Hepatocyte (in vitro differentiated cells): ENCODE measurements around the gene HSPB9. TPM values are rescaled to one million over a fixed set of nuclear protein-coding genes. Genes with fewer than 3 reads are reported as not detected.

ENCODE experiments used
- DNase-seq: peaks from one replicate; pipeline ENCODE4 v3.0.0-alpha.2; 2016; ENCODE audit warnings: low spot score
- H2AFZ ChIP-seq: fragments of 200-600 bp; sonication (generic); 2 replicates; pipeline ENCODE4 v1.6.0; 2016; ENCODE audit warnings: antibody characterized with exemption, mild to moderate bottlenecking
- H3K27ac ChIP-seq: fragments of 200-600 bp; sonication (generic); 2 replicates; pipeline ENCODE4 v1.5.1; 2016; ENCODE audit warnings: mild to moderate bottlenecking
- H3K27me3 ChIP-seq: fragments of 200-600 bp; sonication (generic); 2 replicates; pipeline ENCODE4 v1.6.1; 2016
- H3K36me3 ChIP-seq: fragments of 200-600 bp; sonication (generic); replicated peaks from 2 replicates; pipeline ENCODE4 v1.5.1; 2016; ENCODE audit warnings: low read depth; ENCODE audit not compliant: insufficient read depth
- H3K4me1 ChIP-seq: fragments of 200-600 bp; sonication (generic); 2 replicates; pipeline ENCODE4 v1.5.1; 2016; ENCODE audit warnings: mild to moderate bottlenecking, moderate library complexity; ENCODE audit not compliant: insufficient read depth
- H3K4me2 ChIP-seq: fragments of 200-600 bp; sonication (generic); 2 replicates; pipeline ENCODE4 v1.6.0; 2016
- H3K4me3 ChIP-seq: fragments of 200-600 bp; sonication (generic); 2 replicates; pipeline ENCODE4 v1.5.1; 2016; ENCODE audit warnings: mild to moderate bottlenecking
- H3K79me2 ChIP-seq: fragments of 200-600 bp; sonication (generic); 2 replicates; pipeline ENCODE4 v1.6.0; 2017; ENCODE audit warnings: mild to moderate bottlenecking
- H3K9me2 ChIP-seq: fragments of 200-600 bp; sonication (generic); replicated peaks from 2 replicates; pipeline ENCODE4 v1.6.0; 2017; ENCODE audit warnings: mild to moderate bottlenecking; ENCODE audit not compliant: insufficient read depth
- H3K9me3 ChIP-seq: fragments of 200-600 bp; sonication (generic); 2 replicates; pipeline ENCODE4 v1.5.1; 2016; ENCODE audit warnings: low read depth, mild to moderate bottlenecking
- H4K20me1 ChIP-seq: fragments of 200-600 bp; sonication (generic); 2 replicates; pipeline ENCODE4 v1.6.0; 2016; ENCODE audit warnings: mild to moderate bottlenecking; ENCODE audit not compliant: insufficient read depth, poor library complexity, severe bottlenecking
- CTCF ChIP-seq: fragments of 200-600 bp; sonication (generic); IDR thresholded peaks from 2 replicates; pipeline ENCODE4 v1.5.1; 2016; ENCODE audit warnings: antibody characterized with exemption, mild to moderate bottlenecking; ENCODE audit not compliant: poor library complexity
- EZH2 ChIP-seq: fragments of 200-600 bp; sonication (generic); IDR thresholded peaks from 2 replicates; pipeline ENCODE4 v1.6.1; 2016; ENCODE audit warnings: antibody characterized with exemption, mild to moderate bottlenecking, borderline replicate concordance
- EZH2phosphoT487 ChIP-seq: fragments of 200-600 bp; sonication (generic); IDR thresholded peaks from one replicate; pipeline ENCODE4 v1.6.1; 2018; ENCODE audit warnings: antibody characterized with exemption, mild to moderate bottlenecking, low read depth, moderate library complexity; ENCODE audit not compliant: unreplicated experiment, severe bottlenecking
- WGBS: methylation state at CpG from one replicate; pipeline ENCODE4 v1.1.6; 2016; ENCODE audit warnings: low lambda C conversion rate; ENCODE audit errors: missing lambda C conversion rate; 5-methylcytosine and 5-hydroxymethylcytosine counted together
- polyA plus RNA-seq: library from polyadenylated mRNA; unstranded; fragments of >200 nt; fragmentation: Nextera tagmentation; extraction: Ambion mirVana; gene quantifications from 2 replicates; pipeline ENCODE4 v1.2.1, GENCODE V29; 2016
- total RNA-seq: library from RNA; depleted of rRNA; stranded (reverse); fragments of >200 nt; gene quantifications from 2 replicates; pipeline ENCODE4 v1.2.3, GENCODE V29; 2014

The HSPB9 gene
- total and polyA plus RNA-seq, 2 experiments from 2014 or later: 0.34 TPM; not detected in 1

DNA sequence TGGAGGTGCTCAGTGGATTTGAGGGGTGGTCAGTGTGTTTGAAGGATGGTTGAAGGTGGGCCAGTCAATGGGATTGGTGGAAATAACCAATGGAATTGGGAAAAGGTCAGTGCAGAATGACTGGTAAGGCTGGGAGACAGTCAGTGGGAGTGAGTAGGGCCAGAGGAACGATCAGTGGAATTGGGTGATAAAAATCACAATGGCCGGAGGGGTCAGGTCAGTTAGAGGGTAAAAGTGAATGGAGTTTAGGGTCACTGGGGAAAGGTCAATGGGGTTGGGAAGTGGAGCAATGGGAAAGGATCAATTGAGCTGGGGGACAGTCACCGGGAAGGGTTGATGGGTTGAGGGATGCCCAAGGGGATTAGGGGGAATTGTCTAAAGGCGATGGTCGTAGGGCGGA lies 43.1 kb downstream of the HSPB9 start:
- 86% methylated on average over 6 of the region's 6 CpGs for WGBS
- H2AFZ ChIP-seq: no peak overlapping the region
- no peaks in the 10 kb centered on the region for H3K9me2 ChIP-seq
- no peak overlapping the region for H3K27ac ChIP-seq
- no peaks in the 10 kb centered on the region for H3K79me2 ChIP-seq
- no peaks in the 10 kb centered on the region for H3K9me3 ChIP-seq
- no peak overlapping the region for H3K4me2 ChIP-seq
- no peaks in the 10 kb centered on the region for H3K4me1 ChIP-seq
- H3K4me3 ChIP-seq: no peak overlapping the region
- H4K20me1 ChIP-seq: no peaks in the 10 kb centered on the region
- H3K27me3 ChIP-seq: no peaks in the 10 kb centered on the region
- TF ChIP-seq CTCF (no peak), EZH2 (no peak)
- DNase-seq: no peak
- no peaks in the 10 kb centered on the region for H3K36me3 ChIP-seq

DNA sequence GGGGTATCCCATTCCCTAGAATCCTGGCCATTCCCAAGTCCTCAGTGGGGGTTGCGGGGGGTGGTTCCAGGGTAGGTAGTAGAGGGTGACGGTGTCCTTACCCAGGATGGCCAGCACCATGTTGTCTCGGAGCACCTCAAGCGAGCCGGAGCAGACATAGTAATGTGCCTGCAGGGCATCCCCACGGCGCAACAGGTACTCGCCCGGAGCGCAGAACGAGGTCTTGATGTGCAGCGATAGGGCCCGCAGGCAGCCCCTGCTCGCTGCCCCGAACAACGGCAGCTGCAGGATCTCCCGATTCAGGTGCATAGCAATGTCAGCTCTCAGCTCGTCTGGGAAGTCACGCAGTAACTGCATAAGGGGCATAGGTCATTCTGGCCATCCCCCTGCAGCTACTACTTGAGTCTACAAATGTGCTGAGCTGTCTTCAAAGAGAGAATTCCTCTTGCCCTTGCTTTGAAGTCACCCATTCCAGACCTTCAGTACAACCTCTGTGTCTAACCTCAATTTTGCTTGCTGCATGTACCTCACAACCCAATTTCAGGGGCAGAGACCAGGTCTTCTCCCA lies 43.7 kb downstream of the HSPB9 start:
- H4K20me1 ChIP-seq: no peaks in the 10 kb centered on the region
- H2AFZ ChIP-seq: no peak overlapping the region
- WGBS: 90% methylated on average over 19 of the region's 19 CpGs
- H3K27ac ChIP-seq: no peak overlapping the region
- H3K4me3 ChIP-seq: no peak overlapping the region
- no peak for DNase-seq
- no peaks in the 10 kb centered on the region for H3K4me1 ChIP-seq
- H3K9me3 ChIP-seq: no peaks in the 10 kb centered on the region
- TF ChIP-seq EZH2: no peak
- no peak for TF ChIP-seq CTCF
- no peak for TF ChIP-seq EZH2phosphoT487
- H3K4me2 ChIP-seq: no peak overlapping the region
- H3K27me3 ChIP-seq: no peaks in the 10 kb centered on the region
- H3K36me3 ChIP-seq: no peaks in the 10 kb centered on the region
- no peaks in the 10 kb centered on the region for H3K79me2 ChIP-seq
- H3K9me2 ChIP-seq: no peaks in the 10 kb centered on the region

- no peaks in the 10 kb centered on the region for H3K4me1 ChIP-seq
- peaks cover 3% of the 10 kb centered on the region for H3K27me3 ChIP-seq
- no peaks in the 10 kb centered on the region for H3K79me2 ChIP-seq
- no peak overlapping the region for H3K27ac ChIP-seq
- no peak overlapping the region for H3K4me2 ChIP-seq
- DNase-seq: no peak
- H3K36me3 ChIP-seq: no peaks in the 10 kb centered on the region
- H3K9me3 ChIP-seq: no peaks in the 10 kb centered on the region
- no peak overlapping the region for H2AFZ ChIP-seq
- no peak for TF ChIP-seq EZH2phosphoT487
- TF ChIP-seq CTCF: no peak
- no peak for TF ChIP-seq EZH2
- H4K20me1 ChIP-seq: no peaks in the 10 kb centered on the region
- 93% methylated on average over 8 of the region's 8 CpGs for WGBS
- H3K4me3 ChIP-seq: no peak overlapping the region
- no peaks in the 10 kb centered on the region for H3K9me2 ChIP-seq
These were observed 45.2 kb downstream of the HSPB9 start for GRCh38 chr17:42167807-42168206.

GRCh38 chr17:42169351-42169750 lies 46.7 kb downstream of the HSPB9 start:
- H3K4me1 ChIP-seq: no peaks in the 10 kb centered on the region
- no peak for DNase-seq
- H4K20me1 ChIP-seq: no peaks in the 10 kb centered on the region
- TF ChIP-seq CTCF: no peak
- TF ChIP-seq EZH2: no peak
- no peak overlapping the region for H2AFZ ChIP-seq
- no peaks in the 10 kb centered on the region for H3K9me2 ChIP-seq
- peaks cover 3% of the 10 kb centered on the region for H3K27me3 ChIP-seq
- no peaks in the 10 kb centered on the region for H3K9me3 ChIP-seq
- H3K4me2 ChIP-seq: no peak overlapping the region
- no peaks in the 10 kb centered on the region for H3K36me3 ChIP-seq
- H3K4me3 ChIP-seq: no peak overlapping the region
- H3K79me2 ChIP-seq: no peaks in the 10 kb centered on the region
- WGBS: 94% methylated on average over 22 of the region's 29 CpGs
- no peak overlapping the region for H3K27ac ChIP-seq
